HepG2 (cell line): ENCODE measurements around the gene BRAT1. TPM values are rescaled to one million over a fixed set of nuclear protein-coding genes. Genes with fewer than 3 reads are reported as not detected.

Source experiments
- ATAC-seq: fragments of 200-7000 bp; cut with Tn5 transposase; 3 replicates; pipeline ENCODE4 v1.9.1; 2020; ENCODE audit warnings: mild to moderate bottlenecking, moderate library complexity
- BruUV-seq: library from RNA; stranded (reverse); fragments of 400-500 nt; replicated peaks from 2 replicates; lab custom pipeline; 2021; lab: Mats Ljungman, UMichigan
- CTCF ChIA-PET: fragments of 300-600 bp; formaldehyde crosslinking; extraction: SDS; loops from one replicate; lab custom pipeline; 2021; ENCODE audit warnings: low total read pairs, inconsistent platforms, low intra/inter-chr PET ratio; lab: Yijun Ruan, JAX
- POLR2A ChIA-PET: fragments of 350-600 bp; sonication (Branson Sonifier 250); formaldehyde crosslinking; loops from one replicate; lab custom pipeline; 2020; ENCODE audit warnings: antibody characterized with exemption, inconsistent platforms; lab: Yijun Ruan, JAX
- DNase-seq: peaks from one replicate; pipeline ENCODE4 v3.0.0-alpha.2; 2015; ENCODE audit warnings: low spot score
- FAIRE-seq: peaks from 3 replicates; lab custom pipeline; 2011; peaks lifted over from hg19 to GRCh38; lab: Jason Lieb, UNC
- H2AFZ ChIP-seq: one replicate; pipeline ENCODE4 v1.6.1; 2011; ENCODE audit warnings: low read length, inconsistent platforms
- H3K27ac ChIP-seq: fragments of 300-600 bp; 3 replicates; pipeline ENCODE4 v1.8.0; 2011; ENCODE audit warnings: mixed run types, mild to moderate bottlenecking, mixed read lengths, low read length, inconsistent platforms; ENCODE audit not compliant: insufficient read depth; ENCODE audit errors: extremely low read length
- H3K27me3 ChIP-seq, 2 experiments: fragments of 200-600 bp in 1 of 2; 2 replicates in 1 of 2; 3 replicates in 1 of 2; pipeline versions ENCODE4 v1.6.0 to v1.8.0; 2011; ENCODE audit warnings: low read length in 2 of 2, mild to moderate bottlenecking in 2 of 2, moderate library complexity in 2 of 2, inconsistent platforms in 1 of 2; ENCODE audit not compliant: insufficient read depth in 2 of 2, control insufficient read depth in 1 of 2
- H3K36me3 ChIP-seq, 2 experiments: fragments of 200-600 bp in 1 of 2; replicated peaks in 1 of 2; 2 replicates in 1 of 2; 3 replicates in 1 of 2; pipeline versions ENCODE4 v1.5.1 to v1.8.0; 2011; ENCODE audit warnings: low read length in 2 of 2, inconsistent platforms in 1 of 2; ENCODE audit not compliant: insufficient read depth in 2 of 2, control insufficient read depth in 1 of 2
- H3K4me1 ChIP-seq: 2 replicates; pipeline ENCODE4 v1.5.1; 2012; ENCODE audit warnings: low read length, inconsistent platforms; ENCODE audit not compliant: insufficient read depth
- H3K4me2 ChIP-seq: 2 replicates; pipeline ENCODE4 v1.6.0; 2011; ENCODE audit warnings: low read depth, low read length, inconsistent platforms
- H3K4me3 ChIP-seq, 3 experiments: fragments of 200-600 bp in 1 of 3; sonication (generic), shearing (Covaris generic) in 1 of 3; replicated peaks in 1 of 3; 2 replicates each; pipeline ENCODE4 v1.5.1; 2011 to 2016; ENCODE audit warnings: low read length in 3 of 3, inconsistent platforms in 2 of 3, low read depth in 2 of 3, mild to moderate bottlenecking in 2 of 3, control low read depth in 1 of 3, mixed read lengths in 1 of 3; ENCODE audit not compliant: insufficient read depth in 1 of 3
- H3K79me2 ChIP-seq: one replicate; pipeline ENCODE4 v1.6.1; 2011; ENCODE audit warnings: low read length, inconsistent platforms; ENCODE audit not compliant: insufficient read depth
- H3K9ac ChIP-seq: 2 replicates; pipeline ENCODE4 v1.6.0; 2011; ENCODE audit warnings: mild to moderate bottlenecking, low read depth, low read length, inconsistent platforms; ENCODE audit not compliant: insufficient read depth
- H3K9me3 ChIP-seq: 2 replicates; pipeline ENCODE4 v1.5.1; 2012; ENCODE audit warnings: mild to moderate bottlenecking, low read length
- H4K20me1 ChIP-seq: 2 replicates; pipeline ENCODE4 v1.6.0; 2011; ENCODE audit warnings: inconsistent platforms, mild to moderate bottlenecking, low read length, moderate library complexity; ENCODE audit not compliant: insufficient read depth
- CHD4 ChIP-seq: fragments of 200-600 bp; sonication (generic); IDR thresholded peaks from 2 replicates; pipeline ENCODE4 v1.7.0; 2017; ENCODE audit warnings: mild to moderate bottlenecking, low read length, borderline replicate concordance
- ELF4 ChIP-seq: sonication (generic); formaldehyde crosslinking; IDR thresholded peaks from 2 replicates; pipeline ENCODE4 v1.5.0; 2020; ENCODE audit warnings: missing genetic modification reagents, mild to moderate bottlenecking, moderate library complexity, borderline replicate concordance
- FOXA3 ChIP-seq: IDR thresholded peaks from 2 replicates; pipeline ENCODE4 v1.6.1; 2016; ENCODE audit warnings: missing genetic modification reagents, missing compliant biosample characterization
- JUND ChIP-seq: sonication (generic); formaldehyde crosslinking; IDR thresholded peaks from 2 replicates; pipeline ENCODE4 v1.8.0; 2022; ENCODE audit warnings: mild to moderate bottlenecking, missing genetic modification reagents
- MAZ ChIP-seq, 2 experiments: sonication (generic) in 1 of 2; formaldehyde crosslinking in 1 of 2; IDR thresholded peaks; 2 replicates each; pipeline versions ENCODE4 v1.5.0 to v1.6.1; 2012 to 2020; ENCODE audit warnings: low read depth in 2 of 2, mild to moderate bottlenecking in 2 of 2, borderline replicate concordance in 1 of 2, improper control_type of control experiment in 1 of 2, low read length in 1 of 2, missing genetic modification reagents in 1 of 2, moderate library complexity in 1 of 2
- MTA1 ChIP-seq: sonication (generic); formaldehyde crosslinking; IDR thresholded peaks from 2 replicates; pipeline ENCODE4 v1.4.0; 2020; ENCODE audit warnings: missing genetic modification reagents, mild to moderate bottlenecking, borderline replicate concordance
- MXD4 ChIP-seq: IDR thresholded peaks from 2 replicates; pipeline ENCODE4 v1.6.1; 2016; ENCODE audit warnings: mild to moderate bottlenecking, missing biosample characterization, missing genetic modification reagents
- NFYB ChIP-seq: sonication (generic); formaldehyde crosslinking; IDR thresholded peaks from 2 replicates; pipeline ENCODE4 v1.4.0; 2020; ENCODE audit warnings: missing genetic modification reagents
- PBX3 ChIP-seq: sonication (generic); formaldehyde crosslinking; IDR thresholded peaks from 2 replicates; pipeline ENCODE4 v1.8.1; 2023; ENCODE audit warnings: missing genetic modification reagents, inconsistent platforms, borderline replicate concordance
- RORA ChIP-seq: sonication (generic); formaldehyde crosslinking; IDR thresholded peaks from 2 replicates; pipeline ENCODE4 v1.5.0; 2020; ENCODE audit warnings: mild to moderate bottlenecking, missing genetic modification reagents, moderate library complexity
- SP5 ChIP-seq: IDR thresholded peaks from 2 replicates; pipeline ENCODE4 v1.6.1; 2016; ENCODE audit warnings: low read depth, borderline replicate concordance
- SSRP1 ChIP-seq: IDR thresholded peaks from 2 replicates; pipeline ENCODE4 v1.6.1; 2016; ENCODE audit warnings: control low read depth
- TBP ChIP-seq: sonication (generic); formaldehyde crosslinking; IDR thresholded peaks from 2 replicates; pipeline ENCODE4 v1.5.0; 2020; ENCODE audit warnings: missing genetic modification reagents
- TFDP1 ChIP-seq: IDR thresholded peaks from 2 replicates; pipeline ENCODE4 v1.6.1; 2016; ENCODE audit warnings: missing compliant biosample characterization, missing genetic modification reagents, borderline replicate concordance
- XRCC5 ChIP-seq: fragments of 200-400 bp; formaldehyde crosslinking; optimal IDR thresholded peaks from 2 replicates; pipeline ENCODE3; 2017; ENCODE audit warnings: mild to moderate bottlenecking, low read length
- ZNF224 ChIP-seq: sonication (generic); formaldehyde crosslinking; IDR thresholded peaks from 2 replicates; pipeline ENCODE4 v1.5.0; 2020; ENCODE audit warnings: mild to moderate bottlenecking, missing genetic modification reagents
- ZNF234 ChIP-seq: sonication (generic); formaldehyde crosslinking; conservative IDR thresholded peaks from 2 replicates; pipeline ENCODE4 v1.5.1; 2020; ENCODE audit warnings: mild to moderate bottlenecking, missing genetic modification reagents
- ZNF30 ChIP-seq: sonication (generic); formaldehyde crosslinking; IDR thresholded peaks from 2 replicates; pipeline ENCODE4 v1.5.0; 2020; ENCODE audit warnings: mild to moderate bottlenecking, missing genetic modification reagents
- ZNF329 ChIP-seq: sonication (generic); formaldehyde crosslinking; IDR thresholded peaks from 2 replicates; pipeline ENCODE4 v1.9.0; 2021; ENCODE audit warnings: low read depth, mild to moderate bottlenecking, missing genetic modification reagents
- ZNF564 ChIP-seq: sonication (generic); formaldehyde crosslinking; IDR thresholded peaks from 2 replicates; pipeline ENCODE4 v1.8.1; 2023; ENCODE audit warnings: mild to moderate bottlenecking, missing genetic modification reagents
- ZNF629 ChIP-seq: sonication (generic); formaldehyde crosslinking; conservative IDR thresholded peaks from 2 replicates; pipeline ENCODE4 v1.5.0; 2020; ENCODE audit warnings: missing genetic modification reagents
- ZNF792 ChIP-seq: IDR thresholded peaks from 2 replicates; pipeline ENCODE4 v1.6.1; 2016
- WGBS: methylation state at CpG from one replicate; pipeline ENCODE4 v1.1.6; 2017; ENCODE audit warnings: low lambda C conversion rate; 5-methylcytosine and 5-hydroxymethylcytosine counted together
- in situ Hi-C: cut with HindIII; loops from 2 replicates; pipeline ENCODE4 v1.10.0; 2017; ENCODE audit warnings: low pct_unique_long_range_greater_than_20kb; ENCODE audit not compliant: extremely low pct_ligation_motif_present
- intact Hi-C: fragments of 100-400 bp; cut with micrococcal nuclease; formaldehyde crosslinking; loops from one replicate; pipeline ENCODE4 v1.10.0; 2022; ENCODE audit not compliant: unreplicated experiment
- polyA plus RNA-seq, 8 experiments: library from polyadenylated mRNA; depleted of rRNA in 3 of 8; stranded (reverse) in 7 of 8; unstranded in 1 of 8; fragments of >200 nt; fragmentation: Illumina TruSeq in 4 of 8; extraction: Trizol in 4 of 8; gene quantifications; 2 replicates each; pipeline versions ENCODE4 v1.2.1 to v1.2.3, GENCODE V29; 2011 to 2016; ENCODE audit warnings: low read depth in 4 of 8, missing spikeins in 1 of 8, mixed read lengths in 1 of 8; ENCODE audit not compliant: insufficient read depth in 1 of 8
- total RNA-seq, 5 experiments: library from RNA; depleted of rRNA; stranded (reverse); fragments of >200 nt; fragmentation: Illumina TruSeq; extraction: Trizol; gene quantifications; 2 replicates each; pipeline ENCODE4 v1.2.3, GENCODE V29; 2016; ENCODE audit warnings: low read depth in 1 of 5

The BRAT1 gene
- total and polyA plus RNA-seq, 2 of the 13 experiments (the other 11 are each of a cell fraction or from before 2014, with no cell fraction given): 10.2 to 20.3 TPM

- no peak overlapping the region for H2AFZ ChIP-seq
- in situ Hi-C loops: no loop called here
- no peaks in the 10 kb centered on the region for H3K36me3 ChIP-seq
- H3K27ac ChIP-seq: no peak overlapping the region
- ATAC-seq (peak; percentile 40), DNase-seq (peak; percentile 62), FAIRE-seq (no peak)
- BruUV-seq: no TSS peak
- intact Hi-C loops: loop anchor here (5.0 kb wide), 1 partner anchor 47 kb away; the partner anchor contains the start of gene GRIFIN
- CTCF ChIA-PET: no interaction called here
- no peak overlapping the region for H3K9ac ChIP-seq
- H4K20me1 ChIP-seq: no peaks in the 10 kb centered on the region
- H3K9me3 ChIP-seq: no peaks in the 10 kb centered on the region
- H3K4me1 ChIP-seq: peaks cover 67% of the 10 kb centered on the region
- POLR2A ChIA-PET: no interaction called here
- peaks cover 1 to 34% of the 10 kb centered on the region in 2 experiments for H3K27me3 ChIP-seq
- peak overlapping the region; percentile 56 for H3K4me2 ChIP-seq
- no peaks in the 10 kb centered on the region for H3K79me2 ChIP-seq
- 45% methylated on average over 8 of the region's 51 CpGs for WGBS
- peak overlapping the region in 2 of 3 experiments; percentile 29 to 66; a peak in 1 of 6 replicates for H3K4me3 ChIP-seq
- no peak for TF ChIP-seq MXD4 (CRISPR knock-in tag)
- TF ChIP-seq FOXA3 (CRISPR knock-in tag): 0 out of 2 replicates have a peak, but pooled peaks have one; percentile 28
- TF ChIP-seq NFYB (CRISPR knock-in tag): no peak
- no peak for TF ChIP-seq MAZ (IDR thresholded peaks at IDR 0.05; ENCODE audit: borderline replicate concordance, low read depth, low read length)
- 0 out of 2 replicates have a peak, but pooled peaks have one; percentile 27 for TF ChIP-seq MAZ (CRISPR knock-in tag; IDR thresholded peaks at IDR 0.05; ENCODE audit: low read depth)
- no peak for TF ChIP-seq ELF4 (CRISPR knock-in tag)
- peak; percentile 37 for TF ChIP-seq SP5 (CRISPR knock-in tag)
- 0 out of 2 replicates have a peak, but pooled peaks have one; percentile 32 for TF ChIP-seq MTA1
- no peak for TF ChIP-seq ZNF224
- 0 out of 2 replicates have a peak, but pooled peaks have one; percentile 4 for TF ChIP-seq ZNF629 (CRISPR knock-in tag)
- TF ChIP-seq ZNF792 (CRISPR knock-in tag): peak; percentile 36; the same call in 1 of the 2 replicates
- TF ChIP-seq ZNF30 (CRISPR knock-in tag): no peak
- TF ChIP-seq SSRP1: no peak
- TF ChIP-seq TFDP1 (CRISPR knock-in tag): peak; percentile 17; the same call in 1 of the 2 replicates
- TF ChIP-seq TBP (CRISPR knock-in tag): no peak
- peak; percentile 54; the same call in 1 of the 2 replicates for TF ChIP-seq ZNF564 (CRISPR knock-in tag)
- TF ChIP-seq ZNF234 (CRISPR knock-in tag): no peak
- no peak for TF ChIP-seq ZNF329 (CRISPR knock-in tag)
- TF ChIP-seq PBX3: no peak
- TF ChIP-seq CHD4: no peak
- 0 out of 2 replicates have a peak, but pooled peaks have one; percentile 31 for TF ChIP-seq JUND (CRISPR knock-in tag)
- TF ChIP-seq RORA: no peak
- peak; percentile 47 for TF ChIP-seq XRCC5
Observed at GRCh38 chr7:2523941-2524807, 31.1 kb downstream of the BRAT1 start.
